GM19372 (cell line): ENCODE measurements around the gene TRMU.

Experiments
- ATAC-seq: cut with Tn5 transposase; IDR thresholded peaks from one replicate; pipeline ENCODE4 v1.9.1; 2021; ENCODE audit warnings: mild to moderate bottlenecking, low read depth, moderate library complexity; ENCODE audit not compliant: unreplicated experiment

The TRMU gene

GRCh38 chr22:46354993-46355305 is 19.4 kb downstream of the TRMU start:
- ATAC-seq: no peak

DNA sequence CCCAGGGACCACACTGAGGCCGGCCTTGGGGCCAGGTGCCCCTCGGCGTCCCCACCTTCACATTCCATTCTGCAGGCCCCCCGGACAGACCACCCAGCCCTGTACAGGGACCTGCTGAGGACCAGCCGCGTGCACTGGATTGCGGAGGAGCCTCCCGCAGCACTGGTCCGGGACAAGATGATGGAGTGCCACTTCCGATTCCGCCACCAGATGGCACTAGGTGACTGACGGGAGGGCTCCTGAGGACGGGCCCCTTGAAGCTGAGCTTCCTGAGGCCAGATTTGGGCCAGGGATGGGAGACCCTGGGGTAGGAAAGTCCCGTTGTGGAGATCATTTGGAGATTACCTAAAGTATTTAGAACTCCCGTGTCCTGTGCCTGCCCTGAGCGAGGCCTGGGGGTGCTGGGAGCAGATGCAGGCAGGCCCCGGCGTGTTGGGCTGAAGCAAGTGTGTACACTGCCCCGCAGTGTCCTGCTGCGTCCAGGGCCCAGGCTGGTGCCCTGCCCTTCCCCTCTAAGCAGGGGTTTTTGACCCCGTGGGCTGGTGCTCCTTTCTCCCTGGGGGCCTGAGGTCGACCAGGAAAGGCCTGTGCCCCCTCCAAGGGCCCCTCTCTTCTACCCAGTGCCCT is 20.0 kb downstream of the TRMU start:
- ATAC-seq: no peak

- ATAC-seq: no peak
Measured at GRCh38 chr22:46355996-46356471, 20.5 kb downstream of the TRMU start.

GRCh38 chr22:46356496-46357480 is 21.3 kb downstream of the TRMU start:
- no peak for ATAC-seq

DNA sequence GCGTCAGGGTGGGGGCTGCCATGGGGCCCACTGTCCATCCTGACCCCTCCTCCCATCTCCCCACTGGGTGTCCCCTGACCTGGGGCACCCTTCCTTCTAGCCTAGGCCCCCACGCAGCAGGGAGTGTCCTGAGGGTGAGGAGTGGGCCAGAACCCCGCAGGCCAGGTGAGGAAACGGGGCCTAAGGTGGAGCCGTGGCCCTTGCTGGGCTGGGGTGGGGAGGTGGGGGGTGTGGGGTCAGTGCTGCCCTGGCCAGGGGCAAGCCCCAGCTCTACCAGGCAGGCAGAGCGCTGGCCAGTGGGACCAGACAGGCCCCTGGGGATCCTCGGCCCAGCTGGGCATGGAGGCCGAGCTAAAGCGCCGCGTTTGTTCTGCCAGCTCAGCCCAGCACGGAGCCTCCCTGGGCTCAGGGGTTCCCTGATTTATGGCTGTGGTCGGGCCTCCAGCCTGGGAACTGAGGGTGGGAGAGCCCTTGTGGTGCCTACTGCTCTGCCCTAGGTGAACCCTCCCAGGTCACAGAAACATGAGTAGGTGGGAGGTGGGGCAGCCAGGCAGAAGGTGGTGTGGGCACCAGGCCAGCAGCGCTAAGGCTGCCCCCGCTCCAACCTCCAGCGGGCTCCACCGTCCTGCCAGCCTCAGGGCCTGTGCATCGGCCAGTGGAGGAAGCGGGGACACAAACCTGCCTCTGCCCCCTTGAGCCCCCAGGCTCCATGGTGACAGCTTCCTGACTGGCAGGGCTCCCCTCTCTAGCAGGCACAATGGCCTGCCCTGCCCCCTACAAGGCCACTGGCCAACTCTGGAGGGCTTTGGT is 22.4 kb downstream of the TRMU start:
- ATAC-seq: no peak

GRCh38 chr22:46358766-46359165 is 23.3 kb downstream of the TRMU start:
- ATAC-seq: no peak

- no peak for ATAC-seq
Measured at GRCh38 chr22:46359362-46359761, 23.8 kb downstream of the TRMU start.

GRCh38 chr22:46360097-46360496 is 24.6 kb downstream of the TRMU start:
- ATAC-seq: no peak

DNA sequence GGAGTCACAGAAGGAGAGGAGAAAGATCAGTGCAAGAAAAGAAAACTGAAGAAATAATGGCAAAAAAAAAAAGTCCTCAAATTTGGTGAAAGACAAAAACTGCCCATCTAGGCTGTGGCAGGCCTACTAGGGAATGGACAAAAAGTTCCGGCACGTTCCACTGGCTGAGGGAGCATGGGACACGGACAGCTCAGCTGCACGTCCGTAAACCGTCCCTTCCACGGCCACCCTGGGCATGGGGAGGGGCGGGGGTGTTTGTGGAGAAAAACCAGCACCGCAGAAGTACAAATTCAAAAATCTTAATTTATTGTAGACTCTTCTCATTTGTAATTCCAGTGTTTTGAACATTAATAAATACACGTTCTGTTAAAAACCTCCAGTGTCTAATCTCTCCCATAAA is 25.4 kb downstream of the TRMU start:
- ATAC-seq: no peak

- ATAC-seq: no peak
Measured at GRCh38 chr22:46361826-46362202, 26.3 kb downstream of the TRMU start.

- no peak for ATAC-seq
Measured at GRCh38 chr22:46362203-46362933, 26.9 kb downstream of the TRMU start.

GRCh38 chr22:46362934-46363515 is 27.5 kb downstream of the TRMU start:
- ATAC-seq: no peak

GRCh38 chr22:46363611-46364321 is 28.3 kb downstream of the TRMU start:
- ATAC-seq: no peak

DNA sequence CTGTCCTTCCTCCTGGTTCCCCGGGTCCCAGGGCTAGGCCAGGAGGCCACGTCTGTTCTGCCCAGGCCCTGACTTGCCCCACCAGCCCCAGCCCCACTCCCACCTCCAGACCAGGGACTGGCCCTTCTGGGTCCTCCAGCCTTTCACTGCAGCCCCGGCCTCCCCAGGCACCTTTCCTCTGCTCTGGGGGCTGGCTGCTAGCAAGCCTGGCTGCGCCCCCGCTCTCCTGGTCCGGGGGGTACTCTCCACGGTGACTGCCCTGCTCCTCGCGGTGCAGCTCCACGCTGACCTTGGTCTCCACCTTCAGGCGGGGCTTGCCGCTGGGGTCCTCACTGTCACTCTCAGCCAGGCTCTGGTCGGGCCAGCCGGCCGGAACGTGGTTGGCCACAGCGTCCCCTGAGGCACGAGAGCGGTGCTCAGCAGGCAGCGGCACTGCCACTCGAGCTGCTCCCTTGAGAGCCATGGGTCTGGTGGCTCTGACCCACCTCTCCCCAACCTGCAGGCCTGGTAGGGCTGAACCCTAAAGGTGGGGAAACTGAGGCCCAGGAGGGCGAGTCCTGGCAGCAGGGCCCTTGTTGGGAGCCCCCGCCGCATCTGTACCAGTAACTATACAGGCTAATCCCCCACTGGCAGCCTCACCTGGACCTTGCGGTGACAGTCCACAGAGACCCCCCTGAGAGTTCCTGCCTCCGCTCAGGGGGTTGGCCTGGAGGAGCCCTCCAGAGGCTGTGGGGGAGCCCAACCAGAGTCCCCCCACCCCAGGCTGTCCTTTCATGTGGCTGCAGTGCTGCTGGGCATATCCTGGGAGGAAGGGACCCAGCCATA is 29.0 kb downstream of the TRMU start:
- ATAC-seq: no peak

DNA sequence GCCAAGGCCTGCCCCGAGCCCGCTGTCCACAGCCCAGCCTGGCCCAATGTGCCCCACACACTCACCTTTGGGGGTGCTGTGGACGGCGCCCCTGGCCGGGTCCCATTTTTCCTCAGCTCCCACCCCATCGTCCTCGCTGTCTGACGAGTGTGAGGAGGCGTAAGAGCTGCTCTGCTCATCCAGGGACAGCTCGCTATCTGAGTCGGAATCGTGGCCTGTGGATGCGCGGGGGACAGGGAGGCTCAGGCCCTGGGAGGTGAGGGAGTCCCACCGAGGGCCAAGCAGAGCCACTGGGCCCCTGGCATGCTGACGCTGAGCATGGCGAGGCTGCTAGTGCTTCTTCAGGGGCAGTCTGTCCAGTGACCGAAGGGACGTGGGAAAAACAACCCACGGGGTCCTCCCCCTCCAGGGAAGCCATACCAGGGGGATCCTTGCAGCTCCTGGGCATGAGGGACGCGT is 29.7 kb downstream of the TRMU start:
- ATAC-seq: no peak

GRCh38 chr22:46366327-46366731 is 30.8 kb downstream of the TRMU start:
- ATAC-seq: no peak

GRCh38 chr22:46366801-46367706 is 31.5 kb downstream of the TRMU start:
- ATAC-seq: no peak
